Upper lobe of right lung (tissue), 1 donor: ENCODE data around the gene BOLA1. TPM values are rescaled to one million over a fixed set of nuclear protein-coding genes. Genes with fewer than 3 reads are reported as not detected.
A peak's percentile ranks its signal among the peaks of the same experiment; 100 is the strongest.

ENCODE experiments used
- ATAC-seq: fragments of 200-7000 bp; cut with Tn5 transposase; one replicate; pipeline ENCODE4 v1.9.1; 2020; ENCODE audit warnings: mild to moderate bottlenecking, moderate library complexity
- DNase-seq: peaks from one replicate; pipeline ENCODE4 v3.0.0-alpha.2; 2020
- H3K27ac ChIP-seq: fragments of 200-600 bp; one replicate; pipeline ENCODE4 v1.8.0; 2022
- H3K27me3 ChIP-seq: fragments of 200-600 bp; one replicate; pipeline ENCODE4 v1.8.0; 2022; ENCODE audit warnings: mild to moderate bottlenecking
- H3K36me3 ChIP-seq: fragments of 200-600 bp; one replicate; pipeline ENCODE4 v1.8.0; 2022
- H3K4me1 ChIP-seq: fragments of 200-600 bp; one replicate; pipeline ENCODE4 v1.8.0; 2022
- H3K4me3 ChIP-seq: fragments of 200-600 bp; one replicate; pipeline ENCODE4 v1.8.0; 2022; ENCODE audit warnings: mild to moderate bottlenecking
- H3K9me3 ChIP-seq: fragments of 200-600 bp; one replicate; pipeline ENCODE4 v1.8.0; 2022
- intact Hi-C: fragments of 100-400 bp; cut with DNase I; formaldehyde crosslinking; loops from one replicate; pipeline ENCODE4 v1.11.0; 2022
- total RNA-seq: library from RNA; stranded (reverse); fragmentation: NEBNext Ultra II Directional; extraction: Animal tissue kit (Norgen Biotek cat#: 25700); gene quantifications from one replicate; pipeline ENCODE4 v1.2.1, GENCODE V29; 2021
- TF ChIP-seq, protein P1 (sequence below): fragments of 200-600 bp; IDR thresholded peaks from one replicate; pipeline ENCODE4 v1.8.0; 2022; ENCODE audit warnings: antibody characterized with exemption
- donor health status: DM: no; HTN: yes; CAD: no; lungs with severe emphysema.

Gene BOLA1
- total RNA-seq, 1 donor from 2014 or later = 16.5 TPM

DNA sequence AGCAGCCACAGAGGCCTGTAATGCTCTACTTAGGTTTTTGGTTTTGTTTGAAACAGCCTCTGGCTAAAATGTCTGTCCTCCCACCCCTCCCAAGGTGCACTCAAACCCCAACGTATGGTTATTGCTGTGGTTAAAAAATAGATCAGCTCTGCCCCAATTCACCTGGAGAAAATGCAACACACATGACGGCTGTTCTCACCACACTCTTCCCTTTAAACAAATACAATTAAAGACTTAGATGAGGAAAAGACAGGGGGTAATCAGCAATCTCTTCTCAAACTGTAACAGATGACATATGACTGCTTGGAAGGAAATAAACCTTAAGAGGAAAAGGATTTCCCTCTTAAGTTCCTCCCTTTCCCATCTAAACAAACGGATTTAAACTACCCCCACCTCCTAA, 43.5 kb downstream of the BOLA1 start:
- Histone ChIP-seq H3K4me1 (peaks cover 16% of the 10 kb centered on the region), H3K9me3 (no peaks in the 10 kb centered on the region), H3K4me3 (no peak overlapping the region), H3K27me3 (no peaks in the 10 kb centered on the region), H3K36me3 (peaks cover 40% of the 10 kb centered on the region), H3K27ac (peak overlapping the region; percentile 24)
- TF ChIP-seq, protein P1, sequence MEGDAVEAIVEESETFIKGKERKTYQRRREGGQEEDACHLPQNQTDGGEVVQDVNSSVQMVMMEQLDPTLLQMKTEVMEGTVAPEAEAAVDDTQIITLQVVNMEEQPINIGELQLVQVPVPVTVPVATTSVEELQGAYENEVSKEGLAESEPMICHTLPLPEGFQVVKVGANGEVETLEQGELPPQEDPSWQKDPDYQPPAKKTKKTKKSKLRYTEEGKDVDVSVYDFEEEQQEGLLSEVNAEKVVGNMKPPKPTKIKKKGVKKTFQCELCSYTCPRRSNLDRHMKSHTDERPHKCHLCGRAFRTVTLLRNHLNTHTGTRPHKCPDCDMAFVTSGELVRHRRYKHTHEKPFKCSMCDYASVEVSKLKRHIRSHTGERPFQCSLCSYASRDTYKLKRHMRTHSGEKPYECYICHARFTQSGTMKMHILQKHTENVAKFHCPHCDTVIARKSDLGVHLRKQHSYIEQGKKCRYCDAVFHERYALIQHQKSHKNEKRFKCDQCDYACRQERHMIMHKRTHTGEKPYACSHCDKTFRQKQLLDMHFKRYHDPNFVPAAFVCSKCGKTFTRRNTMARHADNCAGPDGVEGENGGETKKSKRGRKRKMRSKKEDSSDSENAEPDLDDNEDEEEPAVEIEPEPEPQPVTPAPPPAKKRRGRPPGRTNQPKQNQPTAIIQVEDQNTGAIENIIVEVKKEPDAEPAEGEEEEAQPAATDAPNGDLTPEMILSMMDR = no peak
- intact Hi-C loops = no loop called here
- ATAC-seq (no peak), DNase-seq (no peak)

DNA sequence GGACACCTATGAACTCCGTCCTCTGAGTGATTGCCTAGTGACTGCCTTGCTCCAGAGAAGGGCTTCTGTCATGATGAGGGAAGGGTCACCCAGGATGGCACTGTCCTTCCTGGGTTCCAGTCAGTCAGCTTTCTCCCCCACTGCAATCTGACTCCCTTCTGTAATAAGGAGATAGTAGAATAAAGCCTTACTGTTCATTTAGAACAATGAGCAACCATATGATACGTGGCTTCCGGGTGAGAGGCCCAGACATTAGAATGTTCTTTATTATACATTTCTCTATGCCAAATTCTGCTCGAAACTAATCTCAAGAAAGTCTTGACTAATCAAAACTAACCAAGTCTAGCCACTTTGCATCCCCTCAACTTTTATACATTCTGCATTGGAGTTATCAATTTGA, 45.8 kb downstream of the BOLA1 start:
- H3K27me3 ChIP-seq = no peaks in the 10 kb centered on the region
- peaks cover 63% of the 10 kb centered on the region for H3K36me3 ChIP-seq
- TF ChIP-seq, protein P1 = no peak
- no peak for DNase-seq
- H3K4me3 ChIP-seq = no peak overlapping the region
- no peak for ATAC-seq
- intact Hi-C loops = no loop called here
- H3K4me1 ChIP-seq = no peaks in the 10 kb centered on the region
- no peak overlapping the region for H3K27ac ChIP-seq
- no peaks in the 10 kb centered on the region for H3K9me3 ChIP-seq

- Histone ChIP-seq H3K27ac (no peak overlapping the region), H3K36me3 (peaks cover 52% of the 10 kb centered on the region), H3K27me3 (no peaks in the 10 kb centered on the region), H3K4me1 (no peaks in the 10 kb centered on the region), H3K4me3 (no peak overlapping the region), H3K9me3 (no peaks in the 10 kb centered on the region)
- ATAC-seq (no peak), DNase-seq (no peak)
- intact Hi-C loops = no loop called here
- TF ChIP-seq, protein P1 = no peak
Measured at GRCh38 chr1:149949911-149950310, 50.5 kb downstream of the BOLA1 start.

Other genes with a start within 250 kb of the BOLA1 start
- gene FCGR1A, start 116.9 kb upstream of the BOLA1 start, total RNA-seq = 40.9 TPM
- gene SV2A, start 18.3 kb downstream of the BOLA1 start, total RNA-seq = 1.7 TPM
- 44.5 TPM for gene SF3B4, start 28.2 kb downstream of the BOLA1 start, total RNA-seq
- gene MTMR11, start 37.3 kb downstream of the BOLA1 start, total RNA-seq = 17.1 TPM
- 35.3 TPM for gene OTUD7B, start 111.2 kb downstream of the BOLA1 start, total RNA-seq
- 37.4 TPM for gene VPS45, start 168.2 kb downstream of the BOLA1 start, total RNA-seq